HG03280 (cell line): ENCODE results near the gene ADO.
A peak's percentile ranks its signal among the peaks of the same experiment; 100 is the strongest.

ENCODE experiments used
- ATAC-seq: cut with Tn5 transposase; IDR thresholded peaks from one replicate; pipeline ENCODE4 v1.9.1; 2021; ENCODE audit warnings: mild to moderate bottlenecking, moderate library complexity; ENCODE audit not compliant: unreplicated experiment

ADO gene

GRCh38 chr10:62817121-62817765 lies 12.7 kb downstream of the ADO start:
- ATAC-seq = peak; percentile 14

DNA sequence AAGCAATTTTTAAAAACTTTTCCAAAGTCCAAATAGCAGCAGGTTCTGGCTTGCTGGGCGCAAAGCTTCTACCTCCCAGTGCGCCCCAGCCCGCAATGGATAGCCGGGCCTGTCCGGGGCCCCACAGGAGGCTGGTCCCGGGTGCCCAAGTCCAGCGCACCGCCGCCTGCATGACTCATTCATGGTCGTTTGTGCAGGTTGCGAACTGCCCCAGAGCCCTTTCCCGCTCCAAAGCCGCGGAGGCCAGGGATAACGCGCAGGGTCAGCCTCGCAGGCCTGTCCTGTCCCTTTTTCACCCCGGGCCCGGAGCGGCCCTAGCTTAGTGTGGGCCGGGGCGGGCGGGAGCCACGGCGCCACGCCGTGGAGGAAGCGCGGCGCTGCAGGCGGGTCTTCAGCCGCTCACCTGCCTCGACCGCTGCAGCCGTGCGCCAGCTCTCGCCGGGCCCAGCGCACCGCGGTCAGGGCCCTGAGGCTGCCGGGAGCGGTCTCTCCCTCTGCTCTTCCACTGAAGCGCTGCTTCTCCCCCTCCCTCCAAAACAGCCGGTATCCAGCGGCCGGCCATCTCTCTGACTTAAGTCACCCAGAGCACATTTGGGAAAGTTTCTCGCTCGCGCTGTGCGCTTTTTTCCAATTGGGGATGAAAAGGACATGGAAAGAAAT lies 13.4 kb downstream of the ADO start:
- ATAC-seq = peak; percentile 41

DNA sequence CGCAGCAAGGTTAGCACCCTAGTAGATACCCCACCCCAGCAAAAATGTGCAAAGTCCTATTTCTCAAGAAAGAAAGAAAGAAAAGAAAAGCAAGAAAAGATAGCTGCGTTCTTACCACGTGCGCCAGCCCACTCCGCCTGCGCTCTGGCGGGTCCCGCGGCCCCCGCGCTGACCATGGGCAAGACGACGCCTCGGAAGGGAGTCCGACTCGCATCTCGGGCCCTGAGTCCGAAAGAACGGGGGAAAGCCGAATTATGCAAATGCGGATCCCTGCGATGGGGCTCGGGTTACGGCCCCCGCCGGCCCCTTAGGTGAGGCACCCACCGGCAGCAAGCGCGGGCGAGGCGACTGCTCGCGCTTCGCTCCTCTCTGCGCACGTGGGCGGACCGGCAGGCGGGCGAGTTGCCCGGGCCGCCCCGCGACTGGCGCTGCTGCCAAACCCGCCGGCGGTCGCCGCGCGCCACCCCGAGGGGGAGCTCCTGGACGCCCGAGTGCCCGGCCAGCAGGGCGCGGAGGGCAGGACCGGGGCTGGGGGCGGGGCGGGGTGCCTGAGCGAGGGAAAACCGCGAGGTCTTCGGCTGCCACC lies 14.0 kb downstream of the ADO start:
- ATAC-seq = no peak

DNA sequence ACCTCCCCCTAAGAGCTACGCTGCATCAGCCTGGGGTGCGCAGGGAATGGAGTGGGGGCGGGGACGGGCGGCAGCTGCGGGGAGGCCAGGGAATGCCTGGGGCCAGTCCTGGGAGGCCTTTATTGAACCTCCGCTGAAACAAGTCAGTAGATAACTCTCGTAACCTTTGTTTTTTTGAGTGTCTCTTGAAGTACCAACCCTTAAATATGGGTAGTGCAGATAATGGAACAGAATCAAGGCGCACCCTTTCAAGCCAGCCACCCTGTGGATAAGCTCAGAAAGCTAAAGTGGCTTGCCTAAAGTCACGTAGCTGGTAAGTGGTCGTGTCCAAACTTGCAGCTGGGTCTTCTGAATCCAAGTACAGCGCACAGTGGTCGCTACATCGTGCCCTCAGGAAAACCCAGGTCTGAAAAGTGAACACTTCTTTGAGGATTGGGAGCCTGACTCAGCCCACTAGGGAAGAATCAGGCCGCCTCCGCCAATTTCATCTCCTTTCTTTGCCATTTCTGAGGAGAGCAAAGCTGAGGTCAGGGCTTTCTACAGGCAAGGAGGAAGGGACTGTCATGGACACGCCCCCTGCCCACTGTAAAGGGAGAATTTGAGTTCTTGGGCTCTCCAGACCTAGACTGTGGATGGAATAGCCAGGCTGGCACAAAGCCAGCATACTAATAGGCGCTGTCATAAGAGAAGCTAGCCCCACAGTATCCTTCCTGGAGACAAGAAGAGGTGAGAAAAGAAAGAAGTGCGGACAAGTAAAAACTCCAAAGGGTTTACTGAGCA lies 14.8 kb downstream of the ADO start:
- no peak for ATAC-seq

DNA sequence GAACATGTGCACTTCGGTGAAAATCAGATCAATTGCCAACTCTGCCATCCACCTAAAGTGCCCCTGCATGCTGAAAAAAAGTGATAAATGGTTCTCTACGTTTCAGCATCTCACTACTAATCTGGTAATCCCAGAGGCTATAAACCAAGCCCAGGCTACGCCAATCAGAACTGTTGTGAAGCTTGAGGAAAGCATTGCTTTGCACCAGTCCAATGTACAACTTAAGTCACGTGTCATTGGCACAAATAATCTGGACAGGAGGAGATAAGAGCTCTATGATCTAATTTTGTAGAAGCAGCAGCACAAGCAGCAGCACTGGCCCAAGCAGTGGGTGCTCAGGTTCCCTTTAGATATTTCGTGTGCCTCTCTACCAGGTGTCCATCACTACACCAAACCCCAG lies 16.1 kb downstream of the ADO start:
- ATAC-seq = no peak

DNA sequence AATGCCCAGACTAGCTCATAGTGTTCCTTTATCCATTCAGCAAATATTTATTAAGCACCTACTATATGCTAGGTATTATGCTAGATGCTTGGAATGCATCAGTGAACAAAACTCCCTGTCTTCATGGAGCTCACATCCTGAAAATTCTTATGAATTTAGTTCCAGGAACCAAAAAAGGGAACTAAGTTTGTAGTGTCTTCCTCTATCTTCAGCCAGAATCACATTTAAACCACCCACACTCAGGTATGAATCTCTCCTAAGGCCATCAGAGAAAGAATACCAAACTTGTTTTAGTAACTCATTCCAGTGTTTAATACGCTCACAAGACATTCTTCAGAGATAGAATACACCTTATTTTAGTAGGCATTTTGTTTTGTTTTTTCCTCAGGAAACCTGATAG lies 21.8 kb downstream of the ADO start:
- ATAC-seq = no peak

DNA sequence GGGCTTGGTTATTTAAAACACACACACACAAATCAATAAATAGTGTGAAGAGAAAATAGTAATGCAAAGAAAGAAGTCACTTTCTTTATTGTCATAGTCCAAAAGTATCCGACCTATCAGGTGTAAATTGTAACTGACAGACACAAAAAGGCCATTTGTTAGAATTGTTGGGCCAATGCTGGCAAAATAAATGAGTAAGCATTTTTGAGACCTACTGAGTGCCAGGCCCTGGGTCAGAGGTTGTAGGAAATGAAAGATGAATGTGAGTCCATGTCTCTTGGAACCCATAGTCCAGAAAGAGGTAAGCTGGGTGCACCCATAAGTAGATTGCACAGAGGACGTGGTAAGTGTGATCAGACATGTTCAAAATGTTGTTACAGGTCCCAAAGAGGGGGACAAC lies 25.1 kb downstream of the ADO start:
- no peak for ATAC-seq

GRCh38 chr10:62830679-62831078 lies 26.2 kb downstream of the ADO start:
- ATAC-seq = no peak

GRCh38 chr10:62831346-62831745 lies 26.8 kb downstream of the ADO start:
- ATAC-seq = no peak

DNA sequence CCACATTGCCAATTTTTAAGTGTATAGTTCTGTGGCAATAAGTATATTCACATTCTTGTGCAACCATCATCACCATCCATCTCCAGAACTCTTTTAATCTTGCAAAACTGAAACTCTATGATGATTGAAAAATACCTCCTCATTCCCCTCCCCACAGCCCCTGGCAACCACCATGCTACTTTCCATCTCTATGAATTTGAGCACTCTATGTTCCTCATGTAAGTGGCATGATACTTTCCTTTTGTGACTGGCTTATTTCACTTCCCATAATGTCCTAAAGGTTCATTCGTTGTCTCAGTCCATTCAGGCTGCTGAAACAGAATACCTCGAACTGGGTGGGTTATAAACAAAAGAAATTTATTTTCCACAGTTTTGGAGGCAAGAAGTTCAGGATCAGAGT lies 35.1 kb downstream of the ADO start:
- ATAC-seq = no peak

GRCh38 chr10:62842983-62843382 lies 38.5 kb downstream of the ADO start:
- ATAC-seq = no peak

GRCh38 chr10:62843600-62843999 lies 39.1 kb downstream of the ADO start:
- no peak for ATAC-seq

DNA sequence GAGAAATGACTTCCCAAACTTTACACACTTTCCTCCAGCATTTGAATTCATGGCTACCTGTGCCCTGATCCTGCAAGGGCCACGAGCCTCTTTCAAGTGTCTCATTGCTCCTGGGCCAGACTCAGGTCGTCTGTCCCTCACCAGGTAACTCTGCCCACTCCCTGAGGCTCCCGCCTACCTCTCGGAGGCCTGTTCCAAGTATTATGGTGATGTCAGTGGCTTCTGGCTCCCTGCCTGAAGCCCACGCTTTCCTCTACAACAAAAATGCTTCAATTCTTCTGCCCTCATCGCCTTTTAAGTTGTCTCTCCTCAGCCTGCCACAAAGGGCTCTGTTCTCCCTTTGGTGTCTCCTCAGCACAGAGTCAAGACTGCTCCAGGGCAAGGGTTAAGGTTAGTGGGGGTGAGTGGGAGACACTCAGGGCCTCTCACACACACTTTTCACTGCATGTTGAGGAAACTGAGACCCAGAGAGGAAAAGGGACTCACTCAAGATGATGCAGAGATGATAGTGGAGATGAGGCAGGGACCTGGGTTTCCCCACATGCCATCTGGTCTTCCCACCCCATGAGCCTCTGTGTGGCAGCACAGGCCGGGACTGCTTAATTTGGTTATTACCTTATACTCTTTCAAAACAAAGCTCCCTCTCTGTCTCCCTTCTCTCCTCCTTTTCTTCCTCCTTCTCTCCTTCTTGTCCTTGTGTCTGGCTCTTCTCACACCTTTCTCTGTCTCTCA lies 39.9 kb downstream of the ADO start:
- ATAC-seq = no peak

GRCh38 chr10:62847433-62847832 lies 42.9 kb downstream of the ADO start:
- ATAC-seq = no peak

GRCh38 chr10:62850646-62851045 lies 46.1 kb downstream of the ADO start:
- no peak for ATAC-seq

DNA sequence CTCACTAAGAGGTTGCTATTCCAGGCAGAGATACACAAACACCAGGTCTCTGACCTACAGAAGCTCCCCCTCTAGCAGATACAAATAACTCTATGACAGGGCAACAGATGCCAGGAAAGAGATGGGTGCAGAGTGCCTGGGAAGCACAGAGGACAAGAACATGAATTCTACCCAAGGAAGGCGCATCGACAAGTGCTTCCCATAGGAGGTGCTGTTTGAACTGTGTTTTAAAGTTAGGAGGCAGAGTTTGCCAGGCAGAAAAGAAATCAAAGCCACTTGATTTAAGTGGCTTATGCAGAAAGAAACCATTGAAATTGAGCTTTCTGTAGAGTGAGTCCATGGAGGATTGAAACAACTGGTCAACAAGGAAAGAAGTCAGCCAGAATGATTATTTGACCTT lies 46.9 kb downstream of the ADO start:
- no peak for ATAC-seq

GRCh38 chr10:62852961-62853702 lies 48.6 kb downstream of the ADO start:
- ATAC-seq = peak; percentile 51

DNA sequence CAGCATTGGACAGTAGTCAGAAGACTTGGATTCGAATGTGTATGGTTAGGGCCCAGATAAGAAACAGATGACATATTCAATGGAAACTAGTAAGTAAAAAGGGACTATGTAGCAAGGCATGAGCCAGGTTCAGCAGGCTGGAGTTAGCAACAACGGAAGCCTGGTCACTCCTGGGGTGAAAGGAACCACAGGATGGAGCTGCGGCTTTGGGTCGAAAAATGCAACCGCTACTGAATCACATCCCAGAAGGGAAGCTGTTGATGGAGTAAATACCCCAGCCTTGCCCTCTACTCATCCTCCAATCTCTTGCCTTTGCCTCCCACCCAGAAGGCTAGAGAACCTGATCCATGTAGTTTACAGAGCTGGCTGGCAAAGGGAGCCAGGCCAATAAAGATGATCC lies 49.2 kb downstream of the ADO start:
- ATAC-seq = no peak

DNA sequence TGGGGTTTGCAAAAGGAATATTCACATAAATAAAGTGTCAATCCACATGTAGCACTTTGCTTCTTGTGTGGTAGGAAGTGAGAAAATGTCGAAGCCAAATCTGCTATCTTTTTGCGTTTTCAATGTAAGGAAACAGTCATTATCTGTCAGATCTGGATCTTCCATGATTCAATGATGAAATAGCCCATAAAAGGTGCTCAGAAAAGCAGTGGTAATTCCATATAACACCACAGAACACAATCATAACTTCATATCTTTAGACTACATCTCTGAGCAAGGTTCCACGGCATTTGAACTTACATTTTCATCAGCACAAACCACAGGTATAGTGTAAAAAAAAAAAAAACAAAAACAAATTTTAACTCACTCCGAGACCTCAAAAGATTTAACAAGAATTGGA lies 51.5 kb downstream of the ADO start:
- no peak for ATAC-seq
